Activated naive CD4-positive, alpha-beta T cell treated with anti-CD3 and anti-CD28 coated beads, Interleukin-2, amount 50 U/mL, for 72 hours (primary cell): ENCODE measurements around the gene TSHZ1. TPM values are rescaled to one million over a fixed set of nuclear protein-coding genes. Genes with fewer than 3 reads are reported as not detected.
A peak's percentile ranks its signal among the peaks of the same experiment; 100 is the strongest.

Experiments
- ATAC-seq, 2 donors: fragments of 150-1000 bp; cut with Tn5 transposase; 2 replicates each; pipeline ENCODE4 v1.10.0; 2021; ENCODE audit warnings: mild to moderate bottlenecking in 2 of 2, moderate library complexity in 2 of 2
- DNase-seq, 2 donors: peaks; one replicate each; pipeline ENCODE4 v3.0.0; 2021 to 2022; ENCODE audit warnings: low spot score in 2 of 2
- H3K27ac Mint-ChIP-seq, 2 donors: one replicate each; pipeline ENCODE4 v1.8.0; 2022; ENCODE audit warnings: mild to moderate bottlenecking in 2 of 2, mixed read lengths in 2 of 2
- H3K36me3 Mint-ChIP-seq, 2 donors: one replicate each; pipeline ENCODE4 v1.8.0; 2022; ENCODE audit warnings: mixed read lengths in 2 of 2
- H3K9me3 Mint-ChIP-seq, 2 donors: one replicate each; pipeline ENCODE4 v1.8.0; 2022; ENCODE audit warnings: mixed read lengths in 2 of 2
- total RNA-seq, 2 donors: library from RNA; stranded (reverse); gene quantifications; one replicate each; pipeline ENCODE4 v1.2.3, GENCODE V29; 2022

TSHZ1 gene
- total RNA-seq, 2 donors from 2014 or later = 8.7 to 17.2 TPM

- peaks cover 13 to 27% of the 10 kb centered on the region in 2 donors for H3K36me3 Mint-ChIP-seq
- no peaks in the 10 kb centered on the region for H3K9me3 Mint-ChIP-seq
- no peak overlapping the region for H3K27ac Mint-ChIP-seq
- no peak for DNase-seq
- no peak for ATAC-seq
Observed at GRCh38 chr18:75203416-75204268, 7.0 kb upstream of the TSHZ1 start.

GRCh38 chr18:75204269-75204731 is 6.3 kb upstream of the TSHZ1 start:
- ATAC-seq = no peak

GRCh38 chr18:75204732-75205513 is 5.7 kb upstream of the TSHZ1 start:
- no peak overlapping the region for H3K27ac Mint-ChIP-seq

More at GRCh38 chr18:75204269-75204731, 6.3 kb upstream of the TSHZ1 start:
- H3K27ac Mint-ChIP-seq = no peak overlapping the region
- no peaks in the 10 kb centered on the region for H3K9me3 Mint-ChIP-seq
- peaks cover 13 to 27% of the 10 kb centered on the region in 2 donors for H3K36me3 Mint-ChIP-seq
- DNase-seq = no peak

GRCh38 chr18:75205514-75206132 is 5.0 kb upstream of the TSHZ1 start:
- no peaks in the 10 kb centered on the region for H3K9me3 Mint-ChIP-seq
- H3K36me3 Mint-ChIP-seq = peaks cover 18 to 30% of the 10 kb centered on the region in 2 donors
- H3K27ac Mint-ChIP-seq = no peak overlapping the region
- no peak for ATAC-seq
- DNase-seq = no peak

More at GRCh38 chr18:75204732-75205513, 5.7 kb upstream of the TSHZ1 start:
- ATAC-seq (no peak), DNase-seq (no peak)
- Mint-ChIP-seq H3K36me3 (peaks cover 13 to 27% of the 10 kb centered on the region in 2 donors), H3K9me3 (no peaks in the 10 kb centered on the region)

GRCh38 chr18:75206452-75207309 is 3.9 kb upstream of the TSHZ1 start:
- Mint-ChIP-seq H3K9me3 (no peaks in the 10 kb centered on the region), H3K27ac (peak overlapping the region in 1 of 2 donors; percentile 87), H3K36me3 (peaks cover 25 to 27% of the 10 kb centered on the region in 2 donors)
- no peak for DNase-seq
- ATAC-seq = no peak

- no peaks in the 10 kb centered on the region for H3K9me3 Mint-ChIP-seq
- peak overlapping the region; percentile 87 to 98 for H3K27ac Mint-ChIP-seq
- ATAC-seq (peak; percentile 33 to 59), DNase-seq (no peak)
- H3K36me3 Mint-ChIP-seq = peaks cover 26 to 28% of the 10 kb centered on the region in 2 donors
Observed at GRCh38 chr18:75207310-75208154, 3.1 kb upstream of the TSHZ1 start.

GRCh38 chr18:75208155-75208835 is 2.3 kb upstream of the TSHZ1 start:
- peaks cover 33% of the 10 kb centered on the region in 2 donors for H3K36me3 Mint-ChIP-seq
- peak; percentile 6 to 33 for ATAC-seq

GRCh38 chr18:75208836-75209128 is 1.8 kb upstream of the TSHZ1 start:
- peak in 1 of 2 donors; percentile 24 for ATAC-seq
- Mint-ChIP-seq H3K27ac (peak overlapping the region in 1 of 2 donors; percentile 98), H3K9me3 (no peaks in the 10 kb centered on the region), H3K36me3 (peaks cover 33% of the 10 kb centered on the region in 2 donors)
- DNase-seq = peak in 1 of 2 donors; percentile 36

More at GRCh38 chr18:75208155-75208835, 2.3 kb upstream of the TSHZ1 start:
- Mint-ChIP-seq H3K9me3 (no peaks in the 10 kb centered on the region), H3K27ac (peak overlapping the region; percentile 87 to 98)
- DNase-seq = peak; percentile 44 to 73

- peak within 1 kb of the TSS; percentile 98 to 99 for H3K27ac Mint-ChIP-seq
- peak; percentile 67 to 69 for ATAC-seq
- no peaks in the 10 kb centered on the region for H3K9me3 Mint-ChIP-seq
Observed at GRCh38 chr18:75209129-75209950, 1.3 kb upstream of the TSHZ1 start, which contains the start of gene PTGR3. PTGR3 (minus strand) TSS chr18:75209139; CDS start chr18:75209058, 81 bp downstream.

GRCh38 chr18:75209951-75210258 is 692 bp upstream of the TSHZ1 start:
- ATAC-seq = no peak
- Mint-ChIP-seq H3K9me3 (no peaks in the 10 kb centered on the region), H3K27ac (peak overlapping the region; percentile 98 to 99), H3K36me3 (peaks cover 33 to 42% of the 10 kb centered on the region in 2 donors)
- no peak for DNase-seq

More at GRCh38 chr18:75209129-75209950, 1.3 kb upstream of the TSHZ1 start, which contains the start of gene PTGR3:
- peak; percentile 69 to 84 for DNase-seq
- H3K36me3 Mint-ChIP-seq = peaks cover 33 to 37% of the 10 kb centered on the region in 2 donors

- peaks cover 33 to 50% of the 10 kb centered on the region in 2 donors for H3K36me3 Mint-ChIP-seq
- H3K9me3 Mint-ChIP-seq = no peaks in the 10 kb centered on the region
- ATAC-seq = no peak
- DNase-seq = no peak
- peak overlapping the region; percentile 98 to 99 for H3K27ac Mint-ChIP-seq
Observed at GRCh38 chr18:75211002-75211621, 515 bp downstream of the TSHZ1 start.

GRCh38 chr18:75211626-75211952 is 992 bp downstream of the TSHZ1 start:
- no peak for DNase-seq
- ATAC-seq = no peak
- H3K36me3 Mint-ChIP-seq = peaks cover 33 to 50% of the 10 kb centered on the region in 2 donors

GRCh38 chr18:75211953-75212750 is 1.6 kb downstream of the TSHZ1 start:
- DNase-seq = peak in 1 of 2 donors; percentile 61
- Mint-ChIP-seq H3K9me3 (no peaks in the 10 kb centered on the region), H3K27ac (peak overlapping the region; percentile 82 to 96), H3K36me3 (peaks cover 31 to 49% of the 10 kb centered on the region in 2 donors)
- ATAC-seq = no peak

More at GRCh38 chr18:75211626-75211952, 992 bp downstream of the TSHZ1 start:
- Mint-ChIP-seq H3K27ac (peak overlapping the region in 1 of 2 donors; percentile 98), H3K9me3 (no peaks in the 10 kb centered on the region)
